Erythroblast (primary cell): ENCODE data around the gene PACS2.

Source experiments
- GATA1 ChIP-seq: IDR thresholded peaks from 2 replicates; pipeline ENCODE4 v1.6.1; 2011; ENCODE audit warnings: low read depth, mild to moderate bottlenecking, control low read depth, low read length, moderate library complexity
- POLR2A ChIP-seq: IDR thresholded peaks from 2 replicates; pipeline ENCODE4 v1.6.1; 2011; ENCODE audit warnings: mild to moderate bottlenecking, low read length

DNA sequence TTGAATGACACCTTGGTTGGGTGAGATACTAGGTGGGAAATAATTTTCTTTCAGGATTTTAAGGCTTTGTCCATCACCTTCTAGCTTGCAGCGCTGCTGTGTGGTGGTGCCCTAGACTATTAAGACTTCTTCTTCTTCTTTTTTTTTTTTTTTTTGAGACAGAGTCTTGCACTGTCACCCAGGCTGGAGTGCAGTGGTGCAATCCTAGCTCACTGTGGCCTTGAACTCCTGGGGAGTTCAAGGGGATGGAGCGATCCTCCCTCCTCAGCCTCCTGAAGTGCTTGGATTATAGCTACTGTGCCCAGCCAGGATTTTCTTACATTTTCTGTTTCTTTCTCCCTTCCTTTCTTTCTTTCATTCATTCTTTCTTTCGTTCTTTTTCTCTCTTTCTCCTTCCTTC is 94.8 kb downstream of the PACS2 start:
- TF ChIP-seq POLR2A, result no peak
- no peak for TF ChIP-seq GATA1
